Adipocyte (in vitro differentiated cells): Measurements from ENCODE around the gene EXOSC2.

ENCODE experiments used
- DNase-seq: peaks from one replicate; pipeline ENCODE4 v3.0.0-alpha.2; 2015; ENCODE audit warnings: low read depth
- H3K27me3 ChIP-seq: replicated peaks from 2 replicates; pipeline ENCODE4 v1.7.0; 2013; ENCODE audit warnings: mild to moderate bottlenecking, low read length, moderate library complexity; ENCODE audit not compliant: control insufficient read depth, insufficient read depth
- H3K36me3 ChIP-seq: 2 replicates; pipeline ENCODE4 v1.7.0; 2013; ENCODE audit warnings: low read length, mild to moderate bottlenecking, moderate library complexity; ENCODE audit not compliant: control insufficient read depth, insufficient read depth, severe bottlenecking
- H3K4me1 ChIP-seq: 2 replicates; pipeline ENCODE4 v1.7.0; 2013; ENCODE audit warnings: mild to moderate bottlenecking, low read length, moderate library complexity; ENCODE audit not compliant: control insufficient read depth, insufficient read depth
- H3K4me3 ChIP-seq: 2 replicates; pipeline ENCODE4 v1.7.0; 2013; ENCODE audit warnings: mild to moderate bottlenecking, low read length, moderate library complexity
- H3K9ac ChIP-seq: 2 replicates; pipeline ENCODE4 v1.7.0; 2013; ENCODE audit warnings: mild to moderate bottlenecking, low read length, moderate library complexity
- H3K9me3 ChIP-seq: 2 replicates; pipeline ENCODE4 v1.7.0; 2013; ENCODE audit warnings: mild to moderate bottlenecking, low read length, moderate library complexity; ENCODE audit not compliant: control insufficient read depth

EXOSC2 gene

DNA sequence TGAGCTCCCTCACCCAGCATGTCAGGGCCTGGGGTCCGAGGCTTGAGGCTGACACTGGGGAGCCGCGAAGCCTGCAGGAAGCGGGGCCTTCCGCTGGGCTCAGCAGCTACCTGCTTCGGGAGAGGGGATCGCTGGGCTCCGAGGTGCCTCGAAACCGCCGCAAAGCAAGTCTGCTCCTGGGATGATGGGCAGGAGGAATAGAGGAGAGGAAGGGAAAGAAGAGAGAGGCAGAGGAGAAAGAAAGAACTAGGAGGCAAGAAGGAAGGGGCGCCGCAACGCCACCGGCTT lies 30.7 kb upstream of the EXOSC2 start:
- DNase-seq = no peak
- Histone ChIP-seq H3K9me3 (peaks cover 3% of the 10 kb centered on the region), H3K4me3 (no peak overlapping the region), H3K27me3 (peaks cover 62% of the 10 kb centered on the region), H3K4me1 (no peaks in the 10 kb centered on the region), H3K36me3 (no peaks in the 10 kb centered on the region), H3K9ac (no peak overlapping the region)

- Histone ChIP-seq H3K36me3 (no peaks in the 10 kb centered on the region), H3K4me3 (no peak overlapping the region), H3K9me3 (peaks cover 3% of the 10 kb centered on the region), H3K27me3 (peaks cover 62% of the 10 kb centered on the region), H3K4me1 (no peaks in the 10 kb centered on the region), H3K9ac (no peak overlapping the region)
- DNase-seq = peak; percentile 26
These were observed 30.2 kb upstream of the EXOSC2 start for GRCh38 chr9:130663258-130663976.

GRCh38 chr9:130663977-130664250 lies 29.7 kb upstream of the EXOSC2 start:
- no peak overlapping the region for H3K4me3 ChIP-seq
- H3K4me1 ChIP-seq = no peaks in the 10 kb centered on the region
- DNase-seq = no peak

DNA sequence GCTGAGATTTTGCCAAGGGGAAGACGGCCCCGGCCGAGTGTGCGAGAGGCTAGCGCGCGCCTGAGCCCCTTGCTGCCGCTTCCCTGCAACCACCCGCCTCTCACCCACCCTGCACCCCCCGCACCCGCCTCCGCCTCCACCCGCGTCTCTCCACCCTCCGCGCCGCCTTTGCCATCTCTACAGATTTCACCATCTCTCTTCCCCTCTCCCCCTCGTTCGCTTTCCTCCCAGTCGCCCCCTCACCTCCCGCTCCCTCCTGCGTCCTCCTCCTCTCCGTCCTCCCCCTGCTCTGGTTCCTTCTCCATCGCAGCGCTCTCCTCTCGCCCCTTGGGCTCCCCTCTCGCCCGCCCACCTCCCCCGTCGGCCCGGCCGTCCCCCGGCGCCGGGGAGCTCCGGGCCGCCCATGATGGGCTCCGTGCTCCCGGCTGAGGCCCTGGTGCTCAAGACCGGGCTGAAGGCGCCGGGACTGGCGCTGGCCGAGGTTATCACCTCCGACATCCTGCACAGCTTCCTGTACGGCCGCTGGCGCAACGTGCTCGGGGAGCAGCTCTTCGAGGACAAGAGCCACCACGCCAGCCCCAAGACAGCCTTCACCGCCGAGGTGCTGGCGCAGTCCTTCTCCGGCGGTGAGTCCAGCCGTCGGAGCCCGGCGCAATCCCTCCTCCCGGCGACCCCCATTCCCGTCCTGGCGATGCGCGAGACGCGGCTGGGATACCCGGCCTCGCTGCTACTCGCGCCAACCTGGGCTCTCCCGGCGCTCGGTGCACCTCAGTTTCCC lies 29.1 kb upstream of the EXOSC2 start, which contains the start of gene PRDM12:
Gene PRDM12 (plus strand): TSS at position 344 of the 778 bp plus-strand sequence. CDS start 60 bp downstream, at position 404.
- H3K4me1 ChIP-seq = no peaks in the 10 kb centered on the region
- no peaks in the 10 kb centered on the region for H3K36me3 ChIP-seq
- no peak within 1 kb of the TSS for H3K9ac ChIP-seq
- peaks cover 55% of the 10 kb centered on the region for H3K27me3 ChIP-seq
- no peaks in the 10 kb centered on the region for H3K9me3 ChIP-seq
- peak; percentile 24 for DNase-seq
- H3K4me3 ChIP-seq = no peak within 1 kb of the TSS

More at GRCh38 chr9:130663977-130664250, 29.7 kb upstream of the EXOSC2 start:
- no peak overlapping the region for H3K9ac ChIP-seq
- peaks cover under 1% of the 10 kb centered on the region for H3K9me3 ChIP-seq
- peaks cover 60% of the 10 kb centered on the region for H3K27me3 ChIP-seq
- H3K36me3 ChIP-seq = no peaks in the 10 kb centered on the region

DNA sequence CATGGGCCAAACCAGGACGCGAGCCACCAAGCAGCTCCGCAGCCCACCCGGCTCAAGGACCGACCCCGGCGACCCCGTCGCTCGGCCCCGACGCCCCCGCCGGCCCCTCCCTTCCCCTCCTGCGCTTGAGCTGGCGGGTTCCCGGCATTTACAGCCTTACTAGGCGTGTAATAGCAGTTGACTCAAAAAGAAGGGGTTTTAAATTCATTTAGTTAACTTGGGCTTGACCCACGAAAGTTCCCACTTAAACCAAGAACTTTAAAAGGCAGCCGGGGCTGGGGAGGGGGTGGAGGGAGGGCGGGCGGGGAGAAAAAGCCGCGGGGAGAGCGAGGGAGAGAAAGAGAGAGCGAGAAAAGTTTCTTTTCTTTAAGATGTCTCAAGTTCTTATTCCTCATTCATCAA lies 28.6 kb upstream of the EXOSC2 start:
- Histone ChIP-seq H3K27me3 (peaks cover 55% of the 10 kb centered on the region), H3K4me3 (no peak overlapping the region), H3K36me3 (no peaks in the 10 kb centered on the region), H3K9ac (no peak overlapping the region), H3K9me3 (no peaks in the 10 kb centered on the region), H3K4me1 (no peaks in the 10 kb centered on the region)
- DNase-seq = no peak

DNA sequence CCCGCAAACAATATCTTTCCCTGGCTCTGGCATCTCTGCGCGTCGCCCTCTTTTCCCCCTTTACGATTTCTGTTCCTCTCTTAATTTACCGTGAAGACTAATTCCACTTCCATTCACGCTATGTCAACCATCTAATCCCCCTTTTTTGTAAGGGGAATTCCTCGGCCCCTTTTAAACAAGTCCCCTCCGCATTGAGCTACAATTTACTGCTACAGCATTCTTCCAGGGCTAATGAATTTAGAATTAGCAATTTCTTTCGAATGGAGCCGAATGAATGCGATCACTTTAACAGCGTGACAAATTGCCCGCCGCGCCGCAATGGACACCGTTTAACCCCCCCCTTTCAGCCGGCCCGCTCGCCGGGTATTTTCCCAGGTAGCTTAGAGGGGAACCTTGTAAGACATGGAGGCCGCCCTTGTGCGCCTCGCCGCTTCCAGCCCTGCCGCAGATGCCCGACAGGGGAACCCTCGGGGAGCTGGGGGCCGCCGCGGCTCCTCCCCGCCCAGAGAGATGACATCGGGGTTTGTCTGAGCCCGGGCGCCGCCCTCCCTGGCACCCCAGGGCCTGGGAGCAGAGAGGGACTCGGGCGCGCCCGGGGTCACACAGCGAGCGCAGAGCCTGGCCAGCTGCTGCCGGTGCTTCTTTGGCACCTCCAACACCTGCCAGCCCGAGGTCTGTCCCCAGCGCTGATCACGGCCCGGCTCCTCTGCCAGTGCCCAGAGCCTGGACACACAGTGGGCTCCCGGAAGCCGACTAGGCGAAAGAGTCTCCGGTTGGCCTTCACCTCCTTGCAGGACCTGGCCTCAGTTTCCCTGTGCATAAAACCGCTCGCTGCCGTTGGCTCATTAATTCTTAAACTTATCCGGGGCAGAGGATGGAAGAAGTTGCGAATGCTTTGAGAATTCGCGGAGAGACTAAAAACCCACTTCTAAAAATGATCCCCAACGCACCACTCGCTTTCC lies 27.9 kb upstream of the EXOSC2 start:
- H3K4me1 ChIP-seq = no peaks in the 10 kb centered on the region
- H3K36me3 ChIP-seq = no peaks in the 10 kb centered on the region
- H3K9ac ChIP-seq = no peak overlapping the region
- H3K4me3 ChIP-seq = no peak overlapping the region
- DNase-seq = no peak
- peaks cover 55% of the 10 kb centered on the region for H3K27me3 ChIP-seq
- no peaks in the 10 kb centered on the region for H3K9me3 ChIP-seq

DNA sequence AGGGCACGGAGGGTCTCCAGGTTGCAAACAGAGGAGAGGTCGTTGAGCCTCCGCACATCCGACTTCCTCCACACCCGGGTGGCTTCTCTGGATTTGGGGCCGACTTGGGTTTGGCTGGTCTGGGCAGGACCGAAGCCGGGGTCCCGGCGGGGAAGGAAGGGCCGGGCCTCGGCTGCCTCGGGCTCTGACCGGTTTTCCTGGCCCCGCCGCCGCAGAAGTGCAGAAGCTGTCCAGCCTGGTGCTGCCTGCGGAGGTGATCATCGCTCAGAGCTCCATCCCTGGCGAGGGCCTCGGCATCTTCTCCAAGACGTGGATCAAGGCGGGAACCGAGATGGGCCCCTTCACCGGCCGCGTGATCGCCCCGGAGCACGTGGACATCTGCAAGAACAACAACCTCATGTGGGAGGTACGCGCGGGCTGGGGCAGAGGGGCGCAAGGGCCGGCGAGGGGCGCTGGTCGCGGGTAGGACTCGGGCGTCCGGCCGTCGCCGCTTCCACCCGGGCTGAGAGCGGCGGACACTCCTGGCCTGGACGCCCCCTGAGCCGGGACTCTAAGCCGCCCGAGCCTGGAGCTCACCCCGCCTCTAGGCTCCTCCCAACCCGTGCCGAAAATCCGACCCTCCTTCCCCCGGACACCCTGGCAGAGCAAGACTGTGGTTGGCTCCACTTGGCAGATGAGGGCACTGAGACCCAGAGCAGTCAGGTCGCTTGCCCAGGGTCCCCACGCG lies 27.0 kb upstream of the EXOSC2 start:
- H3K27me3 ChIP-seq = peaks cover 52% of the 10 kb centered on the region

GRCh38 chr9:130667120-130667435 lies 26.5 kb upstream of the EXOSC2 start:
- no peak for DNase-seq
- H3K27me3 ChIP-seq = peaks cover 47% of the 10 kb centered on the region
- H3K4me1 ChIP-seq = no peaks in the 10 kb centered on the region
- H3K9ac ChIP-seq = no peak overlapping the region
- no peaks in the 10 kb centered on the region for H3K9me3 ChIP-seq
- H3K36me3 ChIP-seq = no peaks in the 10 kb centered on the region
- no peak overlapping the region for H3K4me3 ChIP-seq

More for the DNA sequence above, 27.0 kb upstream of the EXOSC2 start:
- no peak for DNase-seq
- no peak overlapping the region for H3K4me3 ChIP-seq
- H3K36me3 ChIP-seq = no peaks in the 10 kb centered on the region
- no peak overlapping the region for H3K9ac ChIP-seq
- no peaks in the 10 kb centered on the region for H3K4me1 ChIP-seq
- H3K9me3 ChIP-seq = no peaks in the 10 kb centered on the region

- Histone ChIP-seq H3K9ac (no peak overlapping the region), H3K36me3 (no peaks in the 10 kb centered on the region), H3K27me3 (peaks cover 36% of the 10 kb centered on the region), H3K4me3 (no peak overlapping the region), H3K4me1 (no peaks in the 10 kb centered on the region), H3K9me3 (no peaks in the 10 kb centered on the region)
- DNase-seq = no peak
These were observed 25.4 kb upstream of the EXOSC2 start for GRCh38 chr9:130668196-130668595.

- Histone ChIP-seq H3K36me3 (no peaks in the 10 kb centered on the region), H3K4me1 (no peaks in the 10 kb centered on the region), H3K9me3 (no peaks in the 10 kb centered on the region), H3K9ac (no peak overlapping the region), H3K4me3 (no peak overlapping the region), H3K27me3 (peaks cover 31% of the 10 kb centered on the region)
- DNase-seq = no peak
These were observed 24.9 kb upstream of the EXOSC2 start for GRCh38 chr9:130668659-130669058.

DNA sequence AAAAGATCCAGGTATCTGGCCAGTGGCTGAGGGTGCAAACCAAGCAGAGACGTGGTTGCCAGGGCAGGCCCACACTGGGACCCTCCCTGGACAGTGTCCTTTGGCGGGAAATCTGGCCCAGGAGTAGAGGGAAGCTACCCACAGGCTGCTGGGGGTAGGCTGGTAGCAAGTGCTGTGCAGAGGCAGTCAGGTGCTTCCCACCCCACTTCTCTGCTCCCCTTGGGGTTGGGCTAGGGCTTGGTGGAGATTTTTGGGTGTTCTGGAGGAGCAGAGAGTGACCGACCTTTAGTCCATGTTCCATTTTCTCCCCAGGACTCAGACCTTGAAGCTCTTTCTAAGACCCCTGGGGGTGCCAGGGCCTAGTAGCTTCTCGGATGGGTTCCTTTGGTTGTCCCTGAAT lies 23.6 kb upstream of the EXOSC2 start:
- DNase-seq = no peak
- Histone ChIP-seq H3K9ac (no peak overlapping the region), H3K4me1 (no peaks in the 10 kb centered on the region), H3K36me3 (no peaks in the 10 kb centered on the region), H3K9me3 (no peaks in the 10 kb centered on the region), H3K27me3 (peaks cover 21% of the 10 kb centered on the region), H3K4me3 (no peak overlapping the region)
